SKM-1 treated with dmso at 0.1 percent for 144 hours (cell line): ENCODE data around the gene WIZ.

Source experiments
- DNase-seq: peaks from one replicate; lab custom pipeline; 2025; ENCODE audit not compliant: unreplicated experiment; lab: John Stamatoyannopoulos, UW

Gene WIZ

GRCh38 chr19:15379083-15379998 lies 70.4 kb downstream of the WIZ start, which contains the start of gene AKAP8:
Gene AKAP8, minus strand, starts transcription at chr19:15379787. Its CDS starts 56 bp downstream, at chr19:15379731.
- DNase-seq = peak; percentile 94

GRCh38 chr19:15378534-15379082 lies 71.1 kb downstream of the WIZ start:
- DNase-seq = peak; percentile 39

DNA sequence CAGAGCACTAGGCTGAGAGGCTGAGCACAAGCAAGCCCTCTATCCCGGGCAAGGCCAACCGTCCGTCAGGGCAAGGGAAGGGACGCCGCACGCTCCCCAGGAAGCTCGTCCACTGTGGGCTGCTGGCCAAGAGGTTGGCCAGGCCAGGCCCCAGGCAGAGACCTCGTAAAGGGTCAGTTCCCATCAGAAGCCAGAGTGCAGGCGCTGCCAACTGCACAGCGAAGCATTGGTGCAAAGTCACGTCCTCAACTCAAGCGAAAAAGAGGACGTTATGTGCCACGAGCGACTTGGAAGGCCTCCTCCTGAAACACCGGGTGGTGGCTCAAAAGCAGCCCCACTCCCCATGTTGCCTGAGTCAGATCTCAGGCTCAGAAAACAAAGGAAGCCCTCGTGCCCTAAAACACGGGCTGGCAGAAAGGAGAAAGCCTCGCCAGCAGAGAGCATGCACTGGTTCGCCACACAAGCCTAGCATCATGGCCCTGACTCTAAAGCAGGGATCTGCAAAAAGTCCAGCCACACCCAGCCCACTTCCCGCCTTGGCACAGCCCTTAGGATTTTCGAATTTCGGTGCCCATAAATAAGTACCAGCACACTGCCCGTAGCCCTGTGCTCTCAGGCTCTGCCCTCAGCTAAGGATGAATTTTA lies 74.8 kb downstream of the WIZ start:
- no peak for DNase-seq

DNA sequence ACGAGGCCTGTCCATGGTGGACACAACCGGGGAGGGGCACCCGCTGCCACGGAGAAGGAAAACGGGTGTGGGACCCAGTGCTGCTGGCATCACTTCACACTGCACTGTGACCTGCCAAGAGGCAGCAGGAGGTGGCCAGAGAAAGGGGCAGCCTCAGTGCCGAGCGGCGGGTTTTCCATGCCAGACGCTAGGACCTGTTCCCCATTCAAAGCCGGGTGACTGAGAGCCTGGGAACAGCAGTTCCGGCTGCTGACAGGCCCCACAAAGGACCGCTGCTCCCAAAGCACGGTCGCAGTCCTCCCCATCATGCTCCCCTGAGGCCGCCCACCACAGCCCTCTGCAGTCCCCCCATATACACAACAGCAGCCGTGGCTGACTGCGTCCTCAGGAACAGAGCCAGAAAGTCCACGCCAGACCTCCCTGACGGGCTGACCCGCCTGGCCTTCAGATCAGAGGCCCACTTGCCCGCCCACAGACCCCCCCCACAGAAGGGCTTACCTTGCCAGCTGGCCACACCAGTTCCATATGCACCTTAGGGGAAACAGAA lies 75.6 kb downstream of the WIZ start:
- DNase-seq = no peak

- no peak for DNase-seq
Observed at GRCh38 chr19:15373644-15374043, 76.1 kb downstream of the WIZ start.

GRCh38 chr19:15372891-15373301 lies 76.9 kb downstream of the WIZ start:
- DNase-seq = no peak

- no peak for DNase-seq
Observed at GRCh38 chr19:15372470-15372869, 77.3 kb downstream of the WIZ start.

GRCh38 chr19:15371786-15372380 lies 77.9 kb downstream of the WIZ start:
- no peak for DNase-seq

DNA sequence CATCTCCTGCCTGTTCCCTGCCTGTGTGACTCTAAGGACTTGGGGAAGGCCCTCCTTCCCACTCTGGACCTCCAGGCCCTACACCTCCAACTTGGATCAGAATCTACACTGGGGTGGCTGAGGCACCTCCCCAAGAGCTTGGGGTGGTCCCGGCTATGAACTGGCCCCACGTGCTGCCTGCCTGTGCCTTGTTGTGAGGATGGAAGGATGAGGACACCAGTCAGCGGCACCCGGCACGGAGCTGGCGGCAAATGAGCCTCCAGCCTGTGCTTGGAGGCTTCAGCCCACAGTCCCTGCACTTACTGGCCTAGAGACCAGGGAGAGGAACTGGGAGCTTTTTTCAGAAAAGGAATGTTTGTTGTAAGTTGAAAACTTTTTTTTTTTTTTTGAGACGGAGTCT lies 78.6 kb downstream of the WIZ start:
- no peak for DNase-seq
